ENCODE measurements around the gene PGAP6. TPM values are rescaled to one million over a fixed set of nuclear protein-coding genes. Genes with fewer than 3 reads are reported as not detected.
"Not testable (repeated sequence)": the region's sequence is repeated elsewhere in the genome, so short reads cannot be mapped to it uniquely, and the experiment has no call there.

Gene PGAP6
- total RNA-seq, 1 experiment from 2014 or later, result 128 TPM

DNA sequence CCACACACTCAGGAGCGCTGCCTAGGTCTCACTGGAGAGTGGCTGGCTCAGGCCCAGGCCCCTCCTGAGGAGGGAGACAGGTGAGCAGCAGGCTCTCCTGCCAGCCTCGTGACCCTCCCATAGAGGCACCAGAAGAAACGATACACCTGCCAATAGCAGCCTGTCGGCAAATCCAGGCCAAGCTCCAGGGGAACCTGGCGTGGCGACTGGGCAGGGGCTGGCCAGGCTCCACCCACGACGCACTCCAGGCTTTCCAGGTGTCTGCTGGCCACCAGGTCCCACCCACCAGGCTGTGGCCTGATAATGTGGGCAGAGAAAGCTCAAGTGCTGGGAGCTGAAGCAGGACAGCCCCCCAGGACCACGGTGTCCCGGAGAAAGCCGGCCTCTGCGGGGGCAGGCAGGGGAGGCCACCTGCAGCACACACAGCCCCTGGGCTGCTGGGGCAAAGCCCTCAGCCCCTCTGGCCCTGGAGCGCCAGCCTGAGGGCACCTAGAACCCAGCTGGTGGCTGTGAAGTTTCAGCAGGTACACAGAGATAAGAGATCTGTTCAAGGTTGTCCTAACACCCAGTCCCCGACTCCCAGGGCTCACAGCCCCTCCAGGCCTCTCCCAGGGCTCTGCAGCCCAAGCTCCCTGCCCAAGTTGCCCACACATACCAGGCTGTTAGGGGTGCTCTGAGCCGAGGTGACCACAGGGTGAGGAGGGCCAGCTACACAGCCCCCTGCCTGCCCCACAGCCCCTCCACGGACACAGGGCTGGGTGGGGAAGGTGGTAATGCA is 2.4 kb downstream of the PGAP6 start:
- H3K27ac ChIP-seq (ENCODE audit: low read length), result peak overlapping the region; percentile 71
- in situ Hi-C loops (cut with HindIII; ENCODE audit: low pct_unique_long_range_greater_than_20kb, low sequenced_read_pairs), result no loop called here
- DNase-seq (ENCODE audit: low read depth, low spot score), result no peak
- peaks cover 33% of the 10 kb centered on the region for H3K4me1 ChIP-seq (ENCODE audit: control insufficient read depth, insufficient read depth, low read length)
- no TSS peak for BruUV-seq (replicated peaks)
- no peaks in the 10 kb centered on the region for H3K36me3 ChIP-seq (ENCODE audit: control insufficient read depth, insufficient read depth, low read length)
- TF ChIP-seq SIN3A (IDR thresholded peaks at IDR 0.05; ENCODE audit: borderline replicate concordance, insufficient read depth, low read depth, low read length), result no peak
- TF ChIP-seq POLR2AphosphoS5 (IDR thresholded peaks at IDR 0.05; ENCODE audit: low read depth, low read length), result 0 out of 2 replicates have a peak, but pooled peaks have one; percentile 14
- TF ChIP-seq, protein P1, sequence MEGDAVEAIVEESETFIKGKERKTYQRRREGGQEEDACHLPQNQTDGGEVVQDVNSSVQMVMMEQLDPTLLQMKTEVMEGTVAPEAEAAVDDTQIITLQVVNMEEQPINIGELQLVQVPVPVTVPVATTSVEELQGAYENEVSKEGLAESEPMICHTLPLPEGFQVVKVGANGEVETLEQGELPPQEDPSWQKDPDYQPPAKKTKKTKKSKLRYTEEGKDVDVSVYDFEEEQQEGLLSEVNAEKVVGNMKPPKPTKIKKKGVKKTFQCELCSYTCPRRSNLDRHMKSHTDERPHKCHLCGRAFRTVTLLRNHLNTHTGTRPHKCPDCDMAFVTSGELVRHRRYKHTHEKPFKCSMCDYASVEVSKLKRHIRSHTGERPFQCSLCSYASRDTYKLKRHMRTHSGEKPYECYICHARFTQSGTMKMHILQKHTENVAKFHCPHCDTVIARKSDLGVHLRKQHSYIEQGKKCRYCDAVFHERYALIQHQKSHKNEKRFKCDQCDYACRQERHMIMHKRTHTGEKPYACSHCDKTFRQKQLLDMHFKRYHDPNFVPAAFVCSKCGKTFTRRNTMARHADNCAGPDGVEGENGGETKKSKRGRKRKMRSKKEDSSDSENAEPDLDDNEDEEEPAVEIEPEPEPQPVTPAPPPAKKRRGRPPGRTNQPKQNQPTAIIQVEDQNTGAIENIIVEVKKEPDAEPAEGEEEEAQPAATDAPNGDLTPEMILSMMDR (IDR thresholded peaks at IDR 0.05), result no peak
- no peak for TF ChIP-seq TCF7L2 (IDR thresholded peaks at IDR 0.05; ENCODE audit: low read depth, low read length)
- TF ChIP-seq, protein P2, sequence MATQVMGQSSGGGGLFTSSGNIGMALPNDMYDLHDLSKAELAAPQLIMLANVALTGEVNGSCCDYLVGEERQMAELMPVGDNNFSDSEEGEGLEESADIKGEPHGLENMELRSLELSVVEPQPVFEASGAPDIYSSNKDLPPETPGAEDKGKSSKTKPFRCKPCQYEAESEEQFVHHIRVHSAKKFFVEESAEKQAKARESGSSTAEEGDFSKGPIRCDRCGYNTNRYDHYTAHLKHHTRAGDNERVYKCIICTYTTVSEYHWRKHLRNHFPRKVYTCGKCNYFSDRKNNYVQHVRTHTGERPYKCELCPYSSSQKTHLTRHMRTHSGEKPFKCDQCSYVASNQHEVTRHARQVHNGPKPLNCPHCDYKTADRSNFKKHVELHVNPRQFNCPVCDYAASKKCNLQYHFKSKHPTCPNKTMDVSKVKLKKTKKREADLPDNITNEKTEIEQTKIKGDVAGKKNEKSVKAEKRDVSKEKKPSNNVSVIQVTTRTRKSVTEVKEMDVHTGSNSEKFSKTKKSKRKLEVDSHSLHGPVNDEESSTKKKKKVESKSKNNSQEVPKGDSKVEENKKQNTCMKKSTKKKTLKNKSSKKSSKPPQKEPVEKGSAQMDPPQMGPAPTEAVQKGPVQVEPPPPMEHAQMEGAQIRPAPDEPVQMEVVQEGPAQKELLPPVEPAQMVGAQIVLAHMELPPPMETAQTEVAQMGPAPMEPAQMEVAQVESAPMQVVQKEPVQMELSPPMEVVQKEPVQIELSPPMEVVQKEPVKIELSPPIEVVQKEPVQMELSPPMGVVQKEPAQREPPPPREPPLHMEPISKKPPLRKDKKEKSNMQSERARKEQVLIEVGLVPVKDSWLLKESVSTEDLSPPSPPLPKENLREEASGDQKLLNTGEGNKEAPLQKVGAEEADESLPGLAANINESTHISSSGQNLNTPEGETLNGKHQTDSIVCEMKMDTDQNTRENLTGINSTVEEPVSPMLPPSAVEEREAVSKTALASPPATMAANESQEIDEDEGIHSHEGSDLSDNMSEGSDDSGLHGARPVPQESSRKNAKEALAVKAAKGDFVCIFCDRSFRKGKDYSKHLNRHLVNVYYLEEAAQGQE (IDR thresholded peaks at IDR 0.05; ENCODE audit: insufficient read depth in 1 of 2, low read depth in 2 of 2, low read length in 1 of 2), result no peak
- no peaks in the 10 kb centered on the region for H3K27me3 ChIP-seq (ENCODE audit: control insufficient read depth, insufficient read depth, low read length)
- ATAC-seq, result no peak
- no peaks in the 10 kb centered on the region for H3K9me3 ChIP-seq (ENCODE audit: control insufficient read depth, insufficient read depth, low read depth, low read length)
- ChIA-PET CTCF (no interaction called here), POLR2A (no interaction called here)
- no peak overlapping the region; a peak in 1 of 4 replicates for H3K4me3 ChIP-seq (ENCODE audit: low read depth in 2 of 2, low read length in 2 of 2)
- intact Hi-C loops (cut with micrococcal nuclease; ENCODE audit: unreplicated experiment), result no loop called here

DNA sequence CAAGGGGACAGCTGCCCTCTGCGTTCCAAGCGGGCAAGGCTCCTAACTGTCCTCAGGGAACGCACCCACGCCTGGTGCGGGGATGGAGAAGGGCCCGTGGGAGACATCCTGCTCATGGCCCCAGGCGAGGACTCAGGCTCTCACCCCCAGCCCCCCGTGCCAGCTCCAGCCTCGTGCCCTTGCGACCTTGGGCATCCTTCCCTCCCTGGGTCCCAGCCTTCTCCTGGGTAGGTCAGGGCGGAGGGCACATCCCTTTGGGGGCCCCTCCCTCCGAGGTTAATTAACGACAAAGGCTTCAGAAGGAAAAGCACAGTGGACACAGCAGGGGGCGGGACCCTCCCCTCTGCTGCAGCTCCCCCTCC is 3.0 kb downstream of the PGAP6 start:
- in situ Hi-C loops (cut with HindIII; ENCODE audit: low pct_unique_long_range_greater_than_20kb, low sequenced_read_pairs) (no loop called here), intact Hi-C loops (cut with micrococcal nuclease; ENCODE audit: unreplicated experiment) (no loop called here)
- DNase-seq (ENCODE audit: low read depth, low spot score) (no peak), ATAC-seq (no peak)
- H3K4me3 ChIP-seq (ENCODE audit: low read depth in 2 of 2, low read length in 2 of 2), result no peak overlapping the region
- ChIA-PET CTCF (no interaction called here), POLR2A (no interaction called here)
- H3K9me3 ChIP-seq (ENCODE audit: control insufficient read depth, insufficient read depth, low read depth, low read length), result no peaks in the 10 kb centered on the region
- no peaks in the 10 kb centered on the region for H3K27me3 ChIP-seq (ENCODE audit: control insufficient read depth, insufficient read depth, low read length)
- TF ChIP-seq, protein P1 (IDR thresholded peaks at IDR 0.05), result no peak
- TF ChIP-seq SIN3A (IDR thresholded peaks at IDR 0.05; ENCODE audit: borderline replicate concordance, insufficient read depth, low read depth, low read length) (no peak), POLR2AphosphoS5 (IDR thresholded peaks at IDR 0.05; ENCODE audit: low read depth, low read length) (no peak), TCF7L2 (IDR thresholded peaks at IDR 0.05; ENCODE audit: low read depth, low read length) (no peak)
- TF ChIP-seq, protein P2 (IDR thresholded peaks at IDR 0.05; ENCODE audit: insufficient read depth in 1 of 2, low read depth in 2 of 2, low read length in 1 of 2), result no peak
- H3K36me3 ChIP-seq (ENCODE audit: control insufficient read depth, insufficient read depth, low read length), result no peaks in the 10 kb centered on the region
- no TSS peak for BruUV-seq (replicated peaks)
- H3K4me1 ChIP-seq (ENCODE audit: control insufficient read depth, insufficient read depth, low read length), result peaks cover 28% of the 10 kb centered on the region
- H3K27ac ChIP-seq (ENCODE audit: low read length), result no peak overlapping the region

DNA sequence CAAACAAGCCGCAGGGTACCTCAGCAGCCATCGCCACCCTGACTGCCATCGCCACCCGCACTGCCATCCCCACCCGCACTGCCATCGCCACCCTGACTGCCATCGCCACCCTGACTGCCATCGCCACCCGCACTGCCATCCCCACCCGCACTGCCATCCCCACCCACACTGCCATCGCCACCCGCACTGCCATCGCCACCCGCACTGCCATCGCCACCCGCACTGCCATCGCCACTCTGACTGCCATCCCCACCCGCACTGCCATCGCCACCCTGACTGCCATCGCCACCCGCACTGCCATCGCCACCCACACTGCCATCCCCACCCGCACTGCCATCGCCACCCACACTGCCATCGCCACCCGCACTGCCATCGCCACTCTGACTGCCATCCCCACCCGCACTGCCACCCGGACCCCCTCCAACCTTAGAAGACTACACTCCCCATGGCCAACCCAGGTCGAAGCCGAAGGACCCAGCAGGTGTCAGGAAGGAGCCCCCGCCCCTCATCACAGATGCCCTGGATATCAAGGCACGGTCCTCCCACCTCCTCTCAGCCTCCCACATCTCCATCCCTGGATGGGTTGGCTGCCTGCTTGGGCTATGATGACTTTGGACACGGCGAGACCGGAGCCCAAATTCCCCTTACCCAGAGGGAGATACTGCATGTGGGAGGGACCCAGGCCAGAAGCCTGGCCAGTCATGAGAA is 3.5 kb downstream of the PGAP6 start:
- intact Hi-C loops (cut with micrococcal nuclease; ENCODE audit: unreplicated experiment); H3K27ac ChIP-seq (ENCODE audit: low read length); H3K36me3 ChIP-seq (ENCODE audit: control insufficient read depth, insufficient read depth, low read length); CTCF ChIA-PET; POLR2A ChIA-PET; H3K27me3 ChIP-seq (ENCODE audit: control insufficient read depth, insufficient read depth, low read length); H3K4me3 ChIP-seq (ENCODE audit: low read depth in 2 of 2, low read length in 2 of 2); in situ Hi-C loops (cut with HindIII; ENCODE audit: low pct_unique_long_range_greater_than_20kb, low sequenced_read_pairs); H3K9me3 ChIP-seq (ENCODE audit: control insufficient read depth, insufficient read depth, low read depth, low read length); BruUV-seq (replicated peaks); DNase-seq (ENCODE audit: low read depth, low spot score); ATAC-seq: not testable (repeated sequence)
- H3K4me1 ChIP-seq (ENCODE audit: control insufficient read depth, insufficient read depth, low read length), result peaks cover 22% of the 10 kb centered on the region
